LNCAP (cell line): ENCODE data around the gene CCT3.

Experiments used
- TF ChIP-seq, protein P1 (sequence below): fragments of 450-650 bp; IDR thresholded peaks from 2 replicates; pipeline ENCODE4 v1.5.1; 2017; ENCODE audit warnings: mild to moderate bottlenecking

CCT3 gene

DNA sequence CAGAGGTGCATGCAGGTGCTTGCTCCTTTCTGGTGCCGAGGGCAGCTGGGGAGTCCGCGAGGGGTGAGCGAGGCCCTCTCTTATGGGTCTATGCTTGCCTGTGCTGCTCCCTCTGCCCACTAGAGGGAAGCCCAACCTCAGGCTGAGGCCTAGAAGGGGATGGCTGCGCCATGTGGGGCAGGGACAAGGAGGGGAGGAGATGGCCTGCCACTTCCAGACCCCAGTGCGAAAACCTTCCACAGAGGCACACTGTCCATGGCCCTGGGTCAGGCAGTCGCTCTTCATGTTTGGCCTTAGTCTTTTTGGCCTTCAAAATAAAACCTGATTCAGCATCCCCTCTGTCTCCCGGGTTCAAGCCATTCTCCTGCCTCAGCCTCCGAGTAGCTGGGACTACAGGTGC is 44.9 kb upstream of the CCT3 start:
- TF ChIP-seq, protein P1, sequence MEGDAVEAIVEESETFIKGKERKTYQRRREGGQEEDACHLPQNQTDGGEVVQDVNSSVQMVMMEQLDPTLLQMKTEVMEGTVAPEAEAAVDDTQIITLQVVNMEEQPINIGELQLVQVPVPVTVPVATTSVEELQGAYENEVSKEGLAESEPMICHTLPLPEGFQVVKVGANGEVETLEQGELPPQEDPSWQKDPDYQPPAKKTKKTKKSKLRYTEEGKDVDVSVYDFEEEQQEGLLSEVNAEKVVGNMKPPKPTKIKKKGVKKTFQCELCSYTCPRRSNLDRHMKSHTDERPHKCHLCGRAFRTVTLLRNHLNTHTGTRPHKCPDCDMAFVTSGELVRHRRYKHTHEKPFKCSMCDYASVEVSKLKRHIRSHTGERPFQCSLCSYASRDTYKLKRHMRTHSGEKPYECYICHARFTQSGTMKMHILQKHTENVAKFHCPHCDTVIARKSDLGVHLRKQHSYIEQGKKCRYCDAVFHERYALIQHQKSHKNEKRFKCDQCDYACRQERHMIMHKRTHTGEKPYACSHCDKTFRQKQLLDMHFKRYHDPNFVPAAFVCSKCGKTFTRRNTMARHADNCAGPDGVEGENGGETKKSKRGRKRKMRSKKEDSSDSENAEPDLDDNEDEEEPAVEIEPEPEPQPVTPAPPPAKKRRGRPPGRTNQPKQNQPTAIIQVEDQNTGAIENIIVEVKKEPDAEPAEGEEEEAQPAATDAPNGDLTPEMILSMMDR: peak; percentile 86

DNA sequence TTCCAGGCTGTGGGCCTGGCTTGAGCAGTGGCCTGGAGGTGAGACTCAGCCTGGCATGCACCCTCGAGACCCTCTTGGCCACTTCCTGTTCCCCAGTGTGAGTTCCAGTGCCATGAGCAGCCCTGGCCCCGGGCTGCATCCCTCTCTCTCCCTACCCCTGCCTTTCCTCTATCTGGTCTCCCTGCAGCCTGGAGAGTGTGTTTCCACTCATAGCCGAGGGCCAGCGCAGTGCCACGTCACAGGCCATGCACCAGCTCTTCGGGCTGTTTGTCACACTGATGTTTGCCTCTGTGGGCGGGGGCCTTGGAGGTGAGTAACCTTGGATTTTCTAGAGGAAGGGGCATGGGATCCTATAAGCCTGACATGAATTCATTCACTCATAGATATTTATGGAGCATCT is 44.5 kb upstream of the CCT3 start:
- TF ChIP-seq, protein P1: no peak

- TF ChIP-seq, protein P1: no peak
Measured at GRCh38 chr1:156379420-156380165, 41.5 kb upstream of the CCT3 start.

DNA sequence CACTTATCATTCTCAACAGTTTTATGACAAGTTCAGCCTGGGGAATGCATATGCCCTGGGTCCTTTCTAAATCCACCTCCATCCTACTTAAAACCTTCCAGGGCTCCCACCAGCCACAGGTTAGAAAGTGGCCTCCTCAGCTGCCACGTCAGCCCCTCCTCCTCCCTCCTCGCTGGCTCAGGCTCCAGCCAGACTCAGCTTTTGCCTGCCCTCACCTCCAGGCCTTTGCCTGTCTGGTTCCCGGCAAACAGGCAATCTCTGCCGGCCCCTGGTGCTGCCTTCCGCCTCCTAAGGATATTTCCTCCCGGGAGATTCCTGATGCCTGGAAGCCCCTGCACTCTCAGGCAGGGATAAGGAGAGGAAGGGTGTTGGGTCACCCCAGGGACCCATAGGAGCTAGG is 40.5 kb upstream of the CCT3 start:
- TF ChIP-seq, protein P1: no peak

- TF ChIP-seq, protein P1: no peak
Measured at GRCh38 chr1:156376958-156377919, 39.1 kb upstream of the CCT3 start.

- TF ChIP-seq, protein P1: no peak
Measured at GRCh38 chr1:156376146-156376545, 38.1 kb upstream of the CCT3 start.

GRCh38 chr1:156373546-156373945 is 35.5 kb upstream of the CCT3 start:
- TF ChIP-seq, protein P1: no peak
